Measurements from ENCODE around the gene IPO13.

Gene IPO13

GRCh38 chr1:43991476-43992231, 44.9 kb downstream of the IPO13 start, which contains the start of gene CCDC24:
Gene CCDC24, plus strand, starts transcription at chr1:43991599. Its CDS starts 280 bp downstream, at chr1:43991879.
- DNase-seq = peak; percentile 99

DNA sequence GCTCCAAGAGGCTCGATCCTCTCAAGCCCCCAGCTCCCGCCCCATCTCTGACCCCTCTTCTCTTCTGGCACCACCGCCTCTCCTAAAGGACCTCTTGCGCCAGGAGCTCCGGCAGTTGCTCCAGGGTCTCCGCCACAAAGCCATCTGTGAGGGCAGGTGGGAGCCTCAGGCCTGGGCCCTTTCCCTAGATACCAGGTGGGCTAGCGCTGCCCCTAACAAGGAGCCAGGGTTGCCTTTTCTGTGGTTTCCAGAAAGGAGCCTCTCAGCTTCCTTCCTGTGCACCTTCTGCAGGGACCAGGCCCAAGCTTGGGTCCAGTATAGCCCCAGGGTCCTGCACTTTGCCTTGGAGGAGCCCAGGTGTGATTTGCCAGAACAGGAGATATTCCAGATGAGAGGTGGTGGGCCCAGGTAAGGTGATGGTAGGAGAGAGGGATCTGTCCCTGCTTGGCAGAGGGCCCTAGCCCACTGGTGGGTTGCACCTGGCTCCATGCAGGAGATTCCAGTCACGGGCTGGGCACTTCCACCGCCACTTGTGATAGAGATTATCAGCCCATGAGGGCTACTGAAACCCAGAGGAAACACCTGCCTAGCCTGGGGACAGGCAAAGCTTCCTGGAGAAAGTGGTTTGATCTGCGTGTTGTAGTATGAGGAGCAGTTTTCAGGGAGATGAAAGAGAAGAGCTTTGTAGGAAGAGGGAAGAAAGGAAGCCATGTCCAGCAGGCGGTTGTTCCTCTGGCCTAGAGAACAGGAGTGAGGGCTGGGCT, 45.7 kb downstream of the IPO13 start:
- DNase-seq = peak; percentile 38

- no peak for DNase-seq
Observed at GRCh38 chr1:43993206-43993914, 46.6 kb downstream of the IPO13 start.

DNA sequence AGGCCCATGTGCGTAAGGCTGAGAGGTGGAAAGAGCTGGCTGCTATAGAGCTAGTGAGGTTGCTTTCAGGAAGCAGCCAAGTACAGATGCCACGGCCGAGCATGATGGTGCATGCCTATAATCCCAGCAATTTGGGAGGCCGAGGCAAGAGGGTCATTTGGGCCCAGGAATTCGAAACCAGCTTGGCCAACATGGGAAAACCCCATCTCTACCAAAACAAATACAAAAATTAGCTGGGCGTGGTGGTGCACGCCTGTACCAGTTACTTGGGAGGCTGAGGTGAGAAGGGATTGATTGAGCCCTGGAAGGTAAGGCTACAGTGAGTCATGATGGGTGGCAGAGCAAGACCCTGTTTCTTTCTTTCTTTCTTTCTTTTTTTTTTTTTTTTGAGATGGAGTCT, 47.3 kb downstream of the IPO13 start:
- DNase-seq = no peak

GRCh38 chr1:43994794-43995790, 48.3 kb downstream of the IPO13 start:
- peak; percentile 74 for DNase-seq

- DNase-seq = no peak
Observed at GRCh38 chr1:43995984-43996732, 49.4 kb downstream of the IPO13 start.

GRCh38 chr1:43996733-43997115, 50.0 kb downstream of the IPO13 start:
- DNase-seq = no peak

DNA sequence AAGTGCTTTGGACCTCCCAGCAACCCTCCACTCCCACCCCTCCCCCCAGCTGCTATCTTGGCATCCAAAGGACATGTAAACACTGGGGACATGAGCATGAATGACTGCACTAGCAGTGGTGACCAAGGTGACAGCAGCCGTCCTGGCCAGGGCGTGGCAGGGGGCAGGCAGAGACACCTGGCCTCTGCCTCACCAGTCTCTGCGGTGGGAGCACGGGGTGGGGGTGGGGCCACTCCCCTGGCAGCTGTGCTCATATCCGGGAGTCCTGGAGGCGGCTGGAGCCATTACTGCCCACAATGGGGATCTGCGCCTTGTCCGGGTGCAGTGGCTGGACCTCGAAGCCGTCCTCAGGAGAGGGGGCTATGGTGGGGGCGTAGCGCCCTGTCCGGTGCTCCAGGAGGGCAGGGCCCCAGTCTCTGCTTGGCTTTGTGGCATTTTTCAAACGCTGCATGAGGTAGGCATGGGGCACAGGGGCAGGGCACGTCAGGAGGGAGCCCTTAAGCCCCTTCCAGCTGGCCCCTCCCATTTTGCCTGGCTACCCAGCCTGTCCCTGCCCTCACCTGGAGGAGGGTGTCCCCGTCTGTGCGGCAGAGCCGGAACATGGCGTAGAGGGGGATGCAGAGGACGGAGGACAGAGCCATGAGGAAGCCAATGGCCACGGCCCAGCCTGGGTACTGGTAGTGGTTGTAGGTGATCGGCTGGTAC, 50.7 kb downstream of the IPO13 start:
- peak; percentile 100 for DNase-seq

DNA sequence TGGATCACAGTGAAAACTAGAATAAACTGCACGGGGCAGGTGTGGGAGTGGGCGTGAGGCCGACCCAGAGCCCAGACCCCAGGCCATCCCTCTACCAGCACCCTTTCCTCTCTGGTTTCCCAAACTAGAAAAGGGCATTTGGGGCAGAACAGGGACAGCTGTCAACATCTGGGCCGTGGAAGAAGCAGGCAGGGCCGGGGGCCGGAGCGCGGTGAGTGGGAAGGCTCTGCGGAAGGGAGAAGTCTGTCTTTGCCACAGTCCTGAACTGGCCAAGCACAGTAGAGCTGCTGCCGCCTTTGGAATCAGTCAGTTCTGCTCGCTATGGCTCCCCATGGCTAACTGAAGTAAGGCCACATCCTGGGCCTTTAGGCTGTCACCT, 51.2 kb downstream of the IPO13 start:
- DNase-seq = no peak

GRCh38 chr1:43999455-43999854, 52.7 kb downstream of the IPO13 start:
- DNase-seq = no peak

GRCh38 chr1:44000122-44000665, 53.4 kb downstream of the IPO13 start:
- no peak for DNase-seq

- no peak for DNase-seq
Observed at GRCh38 chr1:44002165-44002564, 55.4 kb downstream of the IPO13 start.

DNA sequence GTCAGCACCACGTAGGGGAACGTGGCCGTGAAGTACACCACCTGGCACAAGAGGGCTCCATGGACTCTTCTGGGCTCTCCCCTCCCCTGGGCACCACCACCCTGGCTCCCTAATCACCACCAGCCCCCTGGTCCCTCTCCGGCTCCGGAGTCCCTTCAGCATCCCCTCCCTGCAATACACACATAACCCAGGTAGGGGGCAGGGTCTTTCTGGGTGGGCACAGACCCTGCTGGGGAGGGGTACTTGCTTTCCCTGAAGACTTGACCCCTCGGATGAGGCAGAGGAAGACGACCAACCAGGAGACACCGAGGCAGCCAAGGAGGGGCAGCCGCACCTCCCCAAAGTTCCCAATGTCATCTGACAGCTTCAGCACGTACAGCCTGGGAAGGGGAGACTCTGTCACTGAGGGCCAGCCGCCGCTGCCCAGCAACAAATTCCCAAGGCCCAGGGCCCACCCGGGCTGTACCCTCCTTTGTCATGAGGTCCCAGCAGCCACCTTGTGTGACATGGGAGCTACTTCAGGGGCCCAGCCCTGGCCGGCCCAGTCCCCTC, 55.9 kb downstream of the IPO13 start:
- DNase-seq = no peak

DNA sequence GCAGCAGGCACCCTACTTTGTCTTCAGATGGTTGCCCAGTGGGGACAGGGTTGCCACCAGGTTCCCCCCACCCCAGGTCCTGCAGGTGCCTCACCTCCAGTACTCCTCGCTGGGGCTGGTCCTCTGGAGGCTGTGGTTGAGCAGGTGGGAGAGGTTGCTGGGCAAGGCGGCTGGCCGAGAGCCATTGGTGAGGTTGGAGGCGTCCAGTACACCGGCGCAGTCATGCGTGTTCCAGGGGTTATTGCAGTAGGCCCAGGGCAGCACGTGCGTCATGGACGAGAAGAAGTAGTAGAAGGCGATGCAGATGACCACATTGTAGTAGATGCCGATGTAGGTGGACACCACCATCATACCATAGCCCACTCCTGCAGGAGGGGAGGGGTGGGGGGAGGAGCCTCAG, 61.5 kb downstream of the IPO13 start:
- no peak for DNase-seq

- DNase-seq = no peak
Observed at GRCh38 chr1:44010935-44011471, 64.3 kb downstream of the IPO13 start.

GRCh38 chr1:44012404-44012803, 65.7 kb downstream of the IPO13 start:
- no peak for DNase-seq

DNA sequence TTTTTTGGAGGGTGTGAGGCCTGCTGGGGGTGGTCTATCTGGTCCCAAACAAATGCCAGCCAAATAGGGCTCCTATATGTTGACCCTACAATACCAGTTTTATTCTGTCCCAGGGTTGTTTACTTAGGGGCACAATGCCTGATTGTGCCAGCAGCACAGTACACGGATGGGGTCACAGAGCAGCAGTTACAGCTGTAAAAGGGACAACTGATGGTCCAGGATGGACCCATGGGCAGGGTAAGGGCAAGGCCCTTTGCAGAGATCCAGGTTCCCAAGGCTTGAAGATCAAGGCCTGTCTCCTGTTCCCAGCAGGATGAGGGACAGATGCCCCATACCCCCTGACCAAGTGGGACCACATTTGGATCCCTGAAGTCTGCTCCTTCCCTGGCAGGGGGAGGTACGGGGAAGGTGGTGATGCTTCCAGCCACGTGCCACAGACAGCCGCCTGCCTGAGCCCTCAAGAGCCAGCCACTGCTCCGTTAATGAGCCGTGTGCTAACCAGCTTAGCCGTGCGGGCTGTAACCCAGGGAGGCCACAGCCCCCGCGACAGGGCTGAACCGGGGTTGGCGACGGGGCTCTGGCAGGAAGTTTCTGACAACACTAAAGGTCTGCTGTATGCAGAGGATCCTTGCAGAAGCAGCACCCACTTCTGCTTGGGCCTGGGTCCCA, 66.3 kb downstream of the IPO13 start:
- no peak for DNase-seq

GRCh38 chr1:44013949-44014348, 67.2 kb downstream of the IPO13 start:
- no peak for DNase-seq

GRCh38 chr1:44014365-44015104, 67.8 kb downstream of the IPO13 start:
- no peak for DNase-seq

Measured in NCI-H510A (cell line).